GM21367 (cell line): ENCODE data around the gene CEBPA.
"Not testable (repeated sequence)": the region's sequence is repeated elsewhere in the genome, so short reads cannot be mapped to it uniquely, and the experiment has no call there.

ENCODE experiments used
- ATAC-seq: cut with Tn5 transposase; IDR thresholded peaks from one replicate; pipeline ENCODE4 v1.9.1; 2021; ENCODE audit not compliant: unreplicated experiment

The CEBPA gene

DNA sequence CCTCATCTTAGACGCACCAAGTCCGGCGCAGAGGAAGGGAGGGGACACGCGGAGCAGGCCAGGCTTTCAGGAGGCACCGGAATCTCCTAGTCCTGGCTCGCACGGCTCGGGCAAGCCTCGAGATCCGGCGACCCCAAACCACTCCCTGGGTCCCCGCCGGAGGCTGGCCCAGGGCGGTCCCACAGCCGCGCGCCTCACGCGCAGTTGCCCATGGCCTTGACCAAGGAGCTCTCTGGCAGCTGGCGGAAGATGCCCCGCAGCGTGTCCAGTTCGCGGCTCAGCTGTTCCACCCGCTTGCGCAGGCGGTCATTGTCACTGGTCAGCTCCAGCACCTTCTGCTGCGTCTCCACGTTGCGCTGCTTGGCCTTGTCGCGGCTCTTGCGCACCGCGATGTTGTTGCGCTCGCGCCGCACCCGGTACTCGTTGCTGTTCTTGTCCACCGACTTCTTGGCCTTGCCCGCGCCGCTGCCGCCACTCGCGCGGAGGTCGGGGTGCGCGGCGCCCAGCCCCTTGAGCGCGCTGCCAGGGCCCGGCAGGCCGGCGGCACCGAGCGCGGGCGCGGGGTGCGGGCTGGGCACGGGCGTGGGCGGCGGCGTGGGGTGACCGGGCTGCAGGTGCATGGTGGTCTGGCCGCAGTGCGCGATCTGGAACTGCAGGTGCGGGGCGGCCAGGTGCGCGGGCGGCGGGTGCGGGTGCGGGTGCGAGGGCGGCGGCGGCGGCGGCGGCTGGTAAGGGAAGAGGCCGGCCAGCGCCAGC, 1.0 kb downstream of the CEBPA start:
- no peak for ATAC-seq

DNA sequence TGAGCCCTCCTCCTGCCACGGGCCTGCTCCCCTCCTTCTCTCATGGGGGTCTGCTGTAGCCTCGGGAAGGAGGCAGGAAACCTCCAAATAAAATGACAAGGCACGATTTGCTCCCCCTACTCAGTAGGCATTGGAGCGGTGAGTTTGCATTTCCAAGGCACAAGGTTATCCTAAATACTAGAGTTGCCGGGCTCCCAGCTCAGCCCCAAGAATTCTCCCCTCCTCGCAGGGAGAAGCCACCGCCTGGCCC, 1.5 kb downstream of the CEBPA start:
- ATAC-seq = no peak

GRCh38 chr19:33300009-33300893, 2.1 kb downstream of the CEBPA start:
- ATAC-seq = no peak

- ATAC-seq = no peak
Observed at GRCh38 chr19:33299051-33299688, 3.2 kb downstream of the CEBPA start.

GRCh38 chr19:33298146-33298911, 4.0 kb downstream of the CEBPA start:
- no peak for ATAC-seq

DNA sequence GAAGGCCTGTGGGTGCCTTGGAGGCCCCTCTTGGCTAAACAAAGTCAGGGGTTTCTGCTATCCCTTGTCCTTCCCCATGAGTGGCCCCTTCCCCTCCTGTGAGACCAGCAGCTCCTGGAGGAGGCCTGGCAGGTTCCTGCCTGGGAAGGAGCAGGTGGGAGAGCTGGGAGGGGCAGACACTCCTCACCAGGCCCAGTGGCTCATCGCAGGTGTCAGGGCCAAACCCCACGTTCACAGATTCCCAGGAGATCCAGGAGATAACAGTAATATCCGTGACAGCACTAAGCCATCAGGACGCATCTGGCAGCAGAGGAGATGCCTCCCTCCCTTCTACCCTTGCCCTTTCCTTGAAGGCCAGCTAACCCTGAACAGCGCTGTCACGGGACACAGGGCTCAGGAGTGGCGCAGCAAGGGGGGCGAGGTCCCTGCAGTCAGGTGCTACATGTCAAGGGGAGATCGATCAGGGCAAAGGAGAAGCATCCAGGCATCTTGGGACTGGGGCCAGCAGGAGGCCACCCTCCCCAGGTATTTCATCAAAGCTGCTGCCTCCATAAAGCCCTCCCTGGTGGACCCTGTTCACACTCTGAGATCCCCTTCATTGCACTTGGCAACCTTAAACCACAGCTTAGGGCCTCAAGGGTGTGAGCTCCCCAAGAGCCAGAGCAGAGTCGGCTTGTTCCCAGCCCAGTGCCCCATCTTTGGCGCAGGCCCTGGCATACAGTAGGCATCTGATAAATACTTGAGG, 4.8 kb downstream of the CEBPA start:
- ATAC-seq = no peak

DNA sequence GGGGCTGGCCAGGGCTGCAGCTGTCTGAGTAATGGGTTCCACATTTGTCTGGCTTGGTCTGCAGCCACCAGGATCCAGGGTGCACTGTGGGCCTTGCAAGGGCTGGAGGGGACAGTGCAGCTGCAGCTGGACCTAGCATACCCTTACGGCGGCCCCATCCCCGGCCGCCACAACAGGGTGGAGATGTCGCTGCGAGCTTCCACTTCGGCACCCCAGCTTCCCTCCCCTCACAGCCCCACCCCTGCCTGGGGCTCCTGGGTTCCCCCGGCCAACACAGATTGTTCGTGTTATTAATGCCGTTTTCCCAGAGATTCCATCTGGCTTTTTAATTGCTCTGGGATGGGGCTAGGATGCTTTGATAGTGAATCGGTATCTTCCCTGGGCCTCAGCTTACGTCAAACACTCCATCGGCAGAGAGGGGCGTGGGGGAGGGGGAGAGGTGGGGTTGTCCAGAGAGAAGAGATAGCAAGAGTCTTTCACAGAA, 5.8 kb downstream of the CEBPA start:
- no peak for ATAC-seq

GRCh38 chr19:33295621-33296487, 6.5 kb downstream of the CEBPA start:
- ATAC-seq = no peak

GRCh38 chr19:33295046-33295445, 7.3 kb downstream of the CEBPA start:
- ATAC-seq = not testable (repeated sequence)

DNA sequence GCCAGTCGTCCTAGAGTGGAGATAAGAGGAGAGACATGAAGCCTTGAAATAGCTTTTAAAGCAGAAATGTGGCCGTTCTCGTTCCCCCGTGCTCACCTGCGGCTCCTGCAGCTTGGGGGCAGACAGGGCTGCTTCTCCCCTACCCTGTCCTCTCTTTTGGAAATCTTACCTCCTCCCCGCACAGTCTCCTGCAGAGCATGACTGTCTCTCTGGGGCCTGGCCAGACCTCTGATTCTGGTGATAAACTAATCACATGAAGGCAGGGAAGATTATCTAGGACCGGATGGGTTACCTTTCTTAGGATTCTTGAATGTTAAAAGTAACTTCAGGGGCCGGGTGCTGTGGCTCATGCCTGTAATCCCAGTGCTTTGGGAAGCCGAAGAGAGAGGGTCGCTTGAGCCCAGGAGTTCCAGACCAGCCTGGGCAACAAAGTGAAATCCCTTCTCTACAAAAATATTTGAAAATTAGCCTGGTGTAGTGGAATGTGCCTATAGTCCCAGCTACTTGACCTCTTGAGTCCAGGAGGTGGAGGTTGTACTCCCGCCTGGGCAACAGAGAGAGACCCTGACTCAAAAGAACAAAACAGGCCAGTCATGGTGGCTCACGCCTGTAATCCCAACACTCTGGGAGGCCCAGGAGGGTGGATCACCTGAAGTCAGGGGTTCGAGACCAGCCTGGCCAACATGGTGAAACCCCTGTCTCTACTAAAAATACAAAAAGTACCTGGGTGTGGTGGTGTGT, 8.1 kb downstream of the CEBPA start:
- ATAC-seq = no peak

GRCh38 chr19:33293255-33294057, 8.9 kb downstream of the CEBPA start:
- ATAC-seq = no peak

- ATAC-seq = no peak
Observed at GRCh38 chr19:33292595-33293254, 9.6 kb downstream of the CEBPA start.

- no peak for ATAC-seq
Observed at GRCh38 chr19:33291623-33292534, 10.5 kb downstream of the CEBPA start.

DNA sequence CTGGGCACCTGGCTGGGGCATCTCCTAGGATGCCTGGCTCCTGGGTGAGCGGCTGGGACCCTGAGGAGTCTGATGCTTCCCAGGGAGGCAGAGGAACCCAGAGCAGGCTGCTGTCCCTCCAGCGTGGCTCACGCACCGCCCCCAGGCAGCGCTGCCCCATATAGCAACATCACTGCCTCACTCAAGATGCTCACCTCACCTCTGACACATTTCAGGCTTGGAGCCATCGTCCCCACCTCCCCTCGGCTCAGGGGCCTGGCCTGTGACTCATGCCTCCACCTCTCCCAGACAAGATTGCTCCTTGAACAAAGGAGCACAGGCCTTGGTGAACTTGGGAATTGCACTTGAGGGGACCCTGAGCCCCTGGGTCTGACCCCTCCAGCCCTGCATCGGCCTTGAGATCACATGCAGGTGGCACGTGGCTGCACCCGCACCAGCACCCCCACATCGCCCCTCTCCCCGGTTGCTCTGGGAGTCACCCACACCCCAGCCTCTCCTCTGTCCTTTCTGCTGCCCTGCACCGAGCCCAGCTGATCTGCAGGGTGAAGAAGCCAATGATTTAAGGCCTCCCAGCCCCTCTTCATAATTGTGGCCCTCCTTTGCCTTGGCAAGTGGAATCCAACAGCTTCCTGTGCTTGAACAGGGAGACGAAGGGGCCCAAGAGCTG, 11.2 kb downstream of the CEBPA start:
- ATAC-seq = no peak

GRCh38 chr19:33290082-33290815, 12.1 kb downstream of the CEBPA start:
- ATAC-seq = no peak
